NCI-H146 treated with DMSO at 0.1 percent for 48 hours (cell line): ENCODE measurements around the gene VWA7.
"Not testable (repeated sequence)": the region's sequence is repeated elsewhere in the genome, so short reads cannot be mapped to it uniquely, and the experiment has no call there.

Experiments
- DNase-seq: peaks from one replicate; lab custom pipeline; 2025; ENCODE audit not compliant: unreplicated experiment; lab: John Stamatoyannopoulos, UW

Gene VWA7

DNA sequence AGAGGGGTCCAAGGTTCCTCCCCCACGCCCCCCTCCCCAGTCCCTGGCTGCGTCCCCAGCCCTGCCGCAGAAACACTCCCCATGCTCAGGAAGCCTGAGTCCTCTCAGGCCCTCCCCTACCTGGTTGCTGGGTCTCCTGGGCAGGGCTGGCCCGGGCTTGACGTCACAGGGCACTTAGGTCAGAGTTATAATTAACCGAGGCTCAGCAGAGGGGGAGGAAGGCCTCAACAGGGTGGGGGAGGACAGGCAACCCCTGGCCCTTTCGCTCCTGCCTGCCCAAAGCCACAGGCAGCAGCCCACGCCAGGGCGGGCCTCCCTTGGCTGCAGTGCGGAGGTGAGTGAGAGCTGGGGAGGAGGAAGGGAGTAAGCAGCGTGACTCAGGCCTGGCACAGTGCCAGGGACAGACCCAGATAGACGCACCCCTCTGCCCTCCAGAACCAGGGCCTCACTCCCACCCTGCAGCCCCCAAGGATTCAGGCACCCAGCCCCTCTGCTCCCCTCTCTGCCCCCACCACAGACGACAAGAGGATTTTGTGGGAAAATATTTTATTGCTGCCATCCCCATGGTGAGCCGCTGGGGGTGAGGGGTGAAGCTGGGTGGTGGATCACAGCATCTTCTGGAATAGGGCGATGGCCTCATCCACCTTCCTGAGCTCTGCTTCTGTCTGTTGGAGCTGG, at the start of gene VWA7:
Gene VWA7 (minus strand): TSS at position 340 of the 678 bp plus-strand sequence. CDS start 549 bp downstream, outside the sequence.
- DNase-seq: peak; percentile 50

DNA sequence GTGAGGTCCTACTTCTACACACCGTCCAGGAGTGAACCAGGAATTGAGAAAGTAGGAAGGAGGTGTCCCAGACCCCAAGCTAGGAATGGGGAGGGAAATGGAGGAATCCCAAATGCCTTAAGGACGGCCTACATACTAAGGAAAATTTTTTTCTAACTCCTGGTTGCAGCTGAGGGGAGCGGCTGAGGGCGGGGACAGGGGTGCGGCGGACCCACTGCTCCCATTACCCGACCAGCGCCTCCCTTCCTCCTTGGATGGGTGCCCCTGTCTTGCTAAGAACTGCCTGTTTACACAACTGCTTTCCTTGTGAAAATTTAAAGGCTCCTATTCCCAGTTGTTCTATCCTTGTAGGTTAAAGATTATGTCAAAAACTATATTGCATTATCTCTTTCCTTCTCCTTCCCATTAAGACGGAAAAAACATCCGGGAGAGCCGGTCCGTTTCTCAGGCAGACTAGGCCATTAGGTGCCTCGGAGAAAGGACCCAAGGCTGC, 49.7 kb upstream of the VWA7 start:
- DNase-seq: no peak

DNA sequence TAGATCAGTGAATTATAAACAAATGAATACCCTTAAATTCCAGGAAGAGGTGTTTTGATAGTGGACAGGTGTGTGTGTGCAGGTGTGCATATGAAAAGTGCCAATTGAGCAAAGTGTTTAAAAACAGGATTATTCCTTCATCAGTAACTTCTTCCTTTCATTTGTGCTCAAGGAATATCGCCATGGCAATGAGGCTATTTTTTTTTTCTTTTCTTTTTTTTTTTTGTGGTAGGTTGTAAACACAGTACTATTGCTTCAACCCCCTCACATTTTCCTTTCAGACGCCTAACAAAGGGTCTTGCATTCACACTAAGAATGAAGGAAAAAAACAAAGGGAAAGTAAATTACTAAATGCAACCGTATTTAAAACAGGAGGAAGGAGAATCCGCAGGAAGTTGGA, 48.4 kb upstream of the VWA7 start:
- no peak for DNase-seq

GRCh38 chr6:31823592-31824196, 46.6 kb upstream of the VWA7 start:
- not testable (repeated sequence) for DNase-seq

GRCh38 chr6:31822036-31822821, 45.1 kb upstream of the VWA7 start:
- no peak for DNase-seq

GRCh38 chr6:31821301-31822035, 44.3 kb upstream of the VWA7 start:
- DNase-seq: peak; percentile 53

DNA sequence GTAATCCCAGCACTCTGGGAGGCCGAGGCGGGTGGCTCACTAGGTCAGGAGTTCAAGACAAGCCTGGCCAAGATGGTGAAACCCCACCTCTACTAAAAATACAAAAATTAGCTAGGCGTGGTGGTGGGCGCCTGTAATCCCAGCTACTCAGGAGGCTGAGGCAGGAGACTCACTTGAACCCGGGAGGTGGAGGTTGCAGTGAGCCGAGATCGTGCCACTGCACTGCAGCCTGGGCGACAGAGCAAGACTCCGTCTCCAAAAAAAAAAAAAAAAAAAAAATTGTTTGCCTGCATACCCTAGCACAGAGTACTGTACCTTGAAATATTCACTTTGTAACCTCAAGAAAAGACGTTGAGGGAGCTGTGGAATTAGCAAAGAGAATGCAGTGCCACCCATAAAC, 43.3 kb upstream of the VWA7 start:
- DNase-seq: not testable (repeated sequence)

- DNase-seq: no peak
Observed at GRCh38 chr6:31819871-31820299, 42.8 kb upstream of the VWA7 start.

DNA sequence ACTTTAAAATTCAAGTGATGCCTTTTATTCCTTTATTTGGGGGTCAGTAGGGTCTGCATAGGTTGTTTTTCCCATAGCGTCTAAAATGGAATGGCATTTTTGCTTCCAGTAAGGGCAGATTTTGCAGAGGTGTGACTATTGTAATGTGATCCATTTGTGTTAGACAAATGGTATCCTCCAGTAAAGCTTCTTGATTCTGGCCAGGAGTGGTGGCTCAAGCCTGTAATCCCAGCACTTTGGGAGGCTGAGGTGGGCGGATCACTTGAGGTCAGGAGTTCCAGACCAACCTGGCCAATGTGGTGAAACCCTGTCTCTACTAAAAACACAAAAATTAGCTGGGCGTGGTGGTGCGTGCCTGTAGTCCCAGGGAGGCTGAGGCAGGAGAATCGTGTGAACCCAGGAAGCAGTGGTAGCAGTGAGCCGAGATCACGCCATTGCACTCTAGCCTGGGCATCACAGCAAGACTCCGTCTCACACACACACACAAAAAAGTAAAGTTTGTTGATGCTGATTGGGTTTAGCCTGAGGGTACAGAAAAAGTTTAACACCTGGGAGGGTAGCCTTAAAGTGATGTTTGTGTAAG, 40.9 kb upstream of the VWA7 start:
- not testable (repeated sequence) for DNase-seq

GRCh38 chr6:31817133-31817928, 40.2 kb upstream of the VWA7 start:
- not testable (repeated sequence) for DNase-seq

DNA sequence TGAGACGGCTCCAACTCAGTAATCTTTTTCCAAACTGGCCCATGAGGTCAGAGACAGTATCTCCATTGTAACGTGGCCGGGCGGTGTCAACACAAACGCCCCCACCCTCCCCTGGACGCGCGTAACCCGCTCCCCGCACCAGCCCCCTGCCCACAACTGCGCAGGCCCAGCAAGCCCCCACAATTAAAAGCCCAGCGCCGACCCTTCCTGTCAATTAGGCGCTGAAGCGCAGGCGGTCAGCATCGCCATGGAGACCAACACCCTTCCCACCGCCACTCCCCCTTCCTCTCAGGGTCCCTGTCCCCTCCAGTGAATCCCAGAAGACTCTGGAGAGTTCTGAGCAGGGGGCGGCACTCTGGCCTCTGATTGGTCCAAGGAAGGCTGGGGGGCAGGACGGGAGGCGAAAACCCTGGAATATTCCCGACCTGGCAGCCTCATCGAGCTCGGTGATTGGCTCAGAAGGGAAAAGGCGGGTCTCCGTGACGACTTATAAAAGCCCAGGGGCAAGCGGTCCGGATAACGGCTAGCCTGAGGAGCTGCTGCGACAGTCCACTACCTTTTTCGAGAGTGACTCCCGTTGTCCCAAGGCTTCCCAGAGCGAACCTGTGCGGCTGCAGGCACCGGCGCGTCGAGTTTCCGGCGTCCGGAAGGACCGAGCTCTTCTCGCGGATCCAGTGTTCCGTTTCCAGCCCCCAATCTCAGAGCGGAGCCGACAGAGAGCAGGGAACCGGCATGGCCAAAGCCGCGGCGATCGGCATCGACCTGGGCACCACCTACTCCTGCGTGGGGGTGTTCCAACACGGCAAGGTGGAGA, 38.1 kb upstream of the VWA7 start, which contains the start of the genes HSPA1A and HSPA1L:
Gene HSPA1A (plus strand): TSS at position 519 of the 814 bp plus-strand sequence. CDS start 214 bp downstream, at position 733.
Gene HSPA1L (minus strand): TSS at position 259 of the 814 bp plus-strand sequence. CDS start 3,311 bp downstream, outside the sequence.
- DNase-seq: peak; percentile 99

DNA sequence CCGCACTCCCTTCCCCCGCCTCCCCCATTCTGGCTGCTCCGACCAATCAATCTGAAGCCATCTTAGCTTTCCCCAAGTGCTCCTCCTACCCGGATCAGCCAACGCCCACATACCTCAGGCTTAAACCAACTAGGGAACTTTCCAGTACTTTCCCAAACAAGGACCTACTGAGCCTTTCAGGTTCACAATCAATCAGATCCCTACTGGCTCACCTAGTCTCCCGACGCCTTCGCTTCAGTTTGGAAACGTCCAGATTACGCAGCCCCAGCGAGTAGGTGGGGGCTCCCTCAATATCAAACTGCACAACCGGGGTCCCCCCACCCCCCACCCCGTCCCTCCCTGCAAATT, 37.5 kb upstream of the VWA7 start:
- peak; percentile 88 for DNase-seq

GRCh38 chr6:31813465-31813849, 36.3 kb upstream of the VWA7 start:
- no peak for DNase-seq

GRCh38 chr6:31811645-31812044, 34.5 kb upstream of the VWA7 start:
- DNase-seq: no peak

- not testable (repeated sequence) for DNase-seq
Observed at GRCh38 chr6:31808599-31808998, 31.5 kb upstream of the VWA7 start.

DNA sequence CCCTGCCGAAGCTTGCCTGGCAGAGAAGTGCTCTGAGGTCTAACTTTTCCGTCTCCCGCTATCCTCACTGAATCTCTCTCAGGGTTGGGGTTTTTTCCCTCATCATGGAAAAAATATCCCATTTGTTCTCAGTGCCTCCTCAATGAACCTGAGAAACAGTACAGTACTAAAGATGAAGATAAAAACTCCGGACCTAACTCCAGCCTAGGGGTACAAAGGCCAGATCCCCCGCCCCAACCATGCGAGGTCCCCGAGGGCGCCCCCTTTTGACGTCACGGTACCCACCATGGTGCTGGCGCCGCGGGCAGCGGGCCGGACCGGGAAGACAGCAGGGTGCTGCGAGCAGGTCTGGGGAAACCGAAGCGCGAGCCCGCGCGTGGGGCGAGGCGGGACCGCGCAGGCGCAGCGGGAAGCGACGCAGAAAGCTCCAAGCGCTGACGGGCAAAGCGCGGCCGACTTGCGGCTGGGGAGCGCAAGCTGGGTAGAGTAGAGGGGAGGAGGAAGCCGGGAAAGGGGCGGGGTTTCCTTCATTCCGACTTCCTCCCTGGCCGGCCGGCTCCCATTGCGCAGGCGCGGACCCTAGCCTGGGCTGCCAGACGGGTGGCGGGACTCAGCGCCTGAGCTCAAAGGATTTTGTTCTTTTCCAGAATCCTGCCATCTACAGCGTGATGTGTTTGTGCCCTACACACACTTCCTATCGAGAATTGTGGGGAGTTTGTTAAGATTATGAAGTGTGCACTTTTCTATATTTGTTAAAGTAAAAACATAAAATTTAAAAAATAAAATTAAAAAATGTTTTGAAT, 29.5 kb upstream of the VWA7 start, which contains the start of gene LSM2:
Gene LSM2 (minus strand): TSS at position 497 of the 803 bp plus-strand sequence. CDS start 209 bp downstream, at position 288.
- DNase-seq: peak; percentile 92

DNA sequence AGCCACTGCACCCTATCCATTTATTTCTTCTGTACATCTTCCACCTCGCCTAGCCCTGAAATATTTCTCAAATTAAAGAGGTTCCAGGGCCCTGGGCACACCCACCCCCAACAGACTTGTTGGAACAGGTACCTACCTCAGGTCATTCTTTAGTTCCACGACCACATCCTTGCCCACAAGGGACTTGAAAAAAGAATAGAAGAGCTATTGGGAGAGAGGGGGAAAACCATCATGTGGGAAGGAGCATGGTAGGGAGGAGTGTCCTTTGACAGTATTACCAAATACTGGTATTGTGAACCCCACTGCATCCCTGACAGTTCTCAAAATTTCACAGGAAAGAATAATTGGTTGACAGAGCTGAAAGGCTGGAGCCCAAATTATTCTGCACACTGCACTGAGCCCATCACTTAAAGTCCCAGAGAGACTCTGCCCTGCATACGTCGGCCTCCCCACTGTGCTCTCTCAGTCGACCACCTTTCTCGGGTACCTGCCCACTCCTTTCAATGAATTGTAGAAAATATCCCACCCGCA, 28.9 kb upstream of the VWA7 start:
- DNase-seq: no peak
